ENCODE measurements around the gene TMEM60. TPM values are rescaled to one million over a fixed set of nuclear protein-coding genes. Genes with fewer than 3 reads are reported as not detected.

TMEM60 gene
- total and polyA plus RNA-seq, 2 of the 8 experiments (the other 6 are each of a cell fraction or from before 2014, with no cell fraction given): 22.1 to 29.2 TPM

Other genes starting within 250 kb of the TMEM60 start
- gene RSBN1L, start 102.0 kb downstream of the TMEM60 start, total RNA-seq (2021; fragmentation: NEBNext Ultra II Directional; extraction: Animal tissue kit (Norgen Biotek cat#: 25700)): 22.1 and 22.6 TPM in 2 replicates
- gene RSBN1L, start 102.0 kb downstream of the TMEM60 start, polyA plus RNA-seq (2011; rRNA removed): 3.9 and 4.1 TPM in 2 replicates
- 18.2 and 25.4 TPM in 2 replicates for gene PHTF2, start 339 bp upstream of the TMEM60 start, total RNA-seq (2021; fragmentation: NEBNext Ultra II Directional; extraction: Animal tissue kit (Norgen Biotek cat#: 25700))
- 5.0 and 9.0 TPM in 2 replicates for gene PHTF2, start 339 bp upstream of the TMEM60 start, polyA plus RNA-seq (2011; rRNA removed)